Retina (tissue), 1 donor: ENCODE measurements around the gene KCNQ5.

ENCODE experiments used
- DNase-seq: peaks from one replicate; pipeline ENCODE4 v3.0.0-alpha.2; 2016

KCNQ5 gene

DNA sequence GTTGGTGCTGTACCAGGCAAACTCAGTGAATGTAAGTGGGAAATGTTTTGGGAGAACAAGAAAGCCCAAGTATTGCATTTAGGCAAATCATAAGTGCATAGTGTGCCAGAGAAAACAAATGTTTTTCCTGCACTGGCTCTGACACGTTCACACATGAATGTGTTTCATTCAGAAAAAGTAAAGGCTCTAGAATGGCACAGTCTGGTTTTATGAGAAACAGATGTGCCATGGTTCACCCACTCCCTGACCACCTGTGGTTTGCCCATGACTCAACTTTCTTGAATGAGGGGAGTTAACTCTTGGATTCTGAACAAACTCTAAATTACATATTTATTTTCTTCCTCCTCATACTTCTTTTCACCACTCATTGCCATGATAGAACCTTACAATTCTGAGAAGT lies 126.9 kb downstream of the KCNQ5 start:
- DNase-seq: no peak

DNA sequence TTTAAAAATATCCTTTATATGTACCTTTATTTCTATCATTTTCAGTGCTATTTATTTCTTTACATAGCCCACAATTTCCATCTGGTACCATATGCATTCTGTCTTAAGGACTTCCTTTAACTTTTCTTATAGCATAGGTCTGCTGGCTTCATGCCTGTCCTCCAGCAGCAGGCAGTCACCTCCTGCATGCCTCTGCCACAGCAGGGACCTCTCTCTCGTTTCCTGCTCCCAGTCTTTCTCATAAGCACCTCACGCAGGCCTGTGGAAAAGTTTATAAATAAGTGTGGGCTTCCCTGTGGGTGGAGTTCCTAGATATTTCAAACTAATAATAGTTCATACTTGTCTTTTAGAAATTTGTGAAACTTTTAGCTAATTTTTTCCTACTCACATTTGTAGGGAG lies 133.9 kb downstream of the KCNQ5 start:
- no peak for DNase-seq

DNA sequence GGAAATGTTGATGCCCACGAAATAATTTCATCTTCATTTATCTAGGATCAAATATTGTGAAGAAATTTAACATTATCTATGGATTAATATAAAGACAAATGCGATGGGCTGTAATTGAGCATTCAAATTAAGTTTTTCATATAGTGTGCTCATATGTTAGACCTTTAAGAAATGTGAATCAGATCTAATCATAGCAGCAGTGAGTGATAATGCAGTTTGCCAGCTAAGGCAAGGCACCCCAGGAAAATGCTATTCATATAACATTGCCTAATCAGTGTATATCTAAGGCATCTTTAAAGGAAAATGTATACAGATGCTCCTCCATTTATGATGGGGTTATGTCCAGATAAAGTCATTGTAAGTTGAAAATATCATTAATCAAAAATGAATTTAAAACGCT lies 135.2 kb downstream of the KCNQ5 start:
- no peak for DNase-seq

DNA sequence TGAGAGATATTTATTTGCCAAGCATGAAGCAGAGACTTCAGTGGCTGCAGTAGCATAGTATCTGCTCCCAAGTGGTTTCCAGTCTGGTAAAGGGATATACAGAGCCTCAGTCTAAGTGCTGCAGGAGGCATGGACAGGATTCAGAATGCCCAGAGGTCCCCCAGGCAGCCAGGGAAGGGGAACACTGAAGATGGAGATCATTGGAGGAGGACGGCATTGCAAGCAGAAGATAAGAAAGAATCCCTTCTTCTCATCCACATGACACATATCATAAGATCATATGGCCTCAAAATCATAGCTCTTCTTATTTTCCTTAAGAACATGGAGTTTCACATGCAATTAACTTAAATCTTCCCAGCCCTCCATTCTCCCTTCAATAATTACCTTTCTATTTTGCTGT lies 136.1 kb downstream of the KCNQ5 start:
- no peak for DNase-seq

DNA sequence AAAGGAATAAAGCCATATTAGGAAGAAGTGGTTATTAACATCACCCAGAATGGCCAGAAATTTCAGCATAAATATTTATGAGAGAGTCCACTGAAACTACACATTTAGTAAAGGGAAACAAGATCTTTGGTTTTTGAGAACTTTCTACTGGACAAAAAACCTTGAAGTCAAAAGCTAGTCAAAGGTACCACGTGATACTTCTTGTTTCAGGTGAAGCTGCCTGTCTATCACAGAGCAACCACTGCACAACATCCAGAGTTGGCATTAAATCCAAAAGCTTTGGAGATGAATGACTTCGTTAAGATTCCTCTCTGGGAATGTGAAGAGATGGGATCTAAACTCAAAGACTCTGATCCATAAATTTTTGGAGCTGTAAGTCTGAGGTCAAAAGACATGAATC lies 137.0 kb downstream of the KCNQ5 start:
- DNase-seq: no peak

DNA sequence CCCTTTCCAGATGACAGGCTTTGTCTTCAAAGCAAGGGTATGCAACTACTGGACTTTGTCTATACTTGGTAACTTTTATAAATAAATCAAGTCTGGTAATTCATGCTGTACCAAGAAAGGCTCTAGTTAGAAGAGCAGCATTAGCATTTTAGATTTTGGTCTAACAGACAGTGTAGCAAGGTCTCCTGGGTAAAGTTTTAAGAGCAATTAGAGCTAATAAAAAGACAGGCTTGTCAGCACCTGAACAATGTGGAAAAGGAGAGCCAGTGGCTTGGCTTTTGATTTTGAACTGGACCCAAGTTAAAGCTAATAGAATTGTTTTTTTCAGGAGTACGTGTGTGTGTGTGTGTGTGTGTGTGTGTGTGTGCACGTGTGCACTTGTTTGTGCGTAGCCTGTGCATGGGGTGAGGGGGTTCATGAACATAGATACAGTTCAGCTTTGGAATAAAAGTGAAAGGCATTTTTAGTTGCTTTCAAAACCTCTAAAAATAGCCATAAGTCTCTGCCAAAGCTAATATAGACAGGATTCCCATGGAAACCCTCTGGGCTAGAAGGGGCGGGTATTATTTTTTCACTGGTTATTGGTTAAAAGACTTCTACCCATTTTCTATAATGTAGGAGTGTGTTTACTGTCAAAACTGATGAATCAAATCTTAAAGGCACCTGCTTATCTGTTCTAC lies 138.4 kb downstream of the KCNQ5 start:
- DNase-seq: no peak

DNA sequence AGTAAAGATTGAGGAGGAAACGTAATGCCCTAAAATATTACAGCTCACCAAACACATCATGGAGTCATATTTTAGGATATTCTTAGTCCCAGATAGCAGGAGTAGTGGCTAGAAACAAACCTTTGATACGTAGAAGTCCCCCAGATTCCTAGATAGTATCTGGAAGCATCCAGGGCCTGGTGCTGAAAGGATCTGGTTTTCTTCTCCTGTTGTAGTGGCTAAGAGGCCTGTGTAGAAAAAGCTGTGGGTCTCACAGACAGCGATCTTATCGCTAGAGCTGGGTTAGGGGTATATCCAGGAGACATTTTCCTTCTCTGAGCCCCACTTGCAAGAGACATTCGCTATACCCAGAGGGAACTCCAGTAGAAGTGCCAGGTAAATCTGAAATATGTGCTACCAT lies 139.9 kb downstream of the KCNQ5 start:
- DNase-seq: no peak

DNA sequence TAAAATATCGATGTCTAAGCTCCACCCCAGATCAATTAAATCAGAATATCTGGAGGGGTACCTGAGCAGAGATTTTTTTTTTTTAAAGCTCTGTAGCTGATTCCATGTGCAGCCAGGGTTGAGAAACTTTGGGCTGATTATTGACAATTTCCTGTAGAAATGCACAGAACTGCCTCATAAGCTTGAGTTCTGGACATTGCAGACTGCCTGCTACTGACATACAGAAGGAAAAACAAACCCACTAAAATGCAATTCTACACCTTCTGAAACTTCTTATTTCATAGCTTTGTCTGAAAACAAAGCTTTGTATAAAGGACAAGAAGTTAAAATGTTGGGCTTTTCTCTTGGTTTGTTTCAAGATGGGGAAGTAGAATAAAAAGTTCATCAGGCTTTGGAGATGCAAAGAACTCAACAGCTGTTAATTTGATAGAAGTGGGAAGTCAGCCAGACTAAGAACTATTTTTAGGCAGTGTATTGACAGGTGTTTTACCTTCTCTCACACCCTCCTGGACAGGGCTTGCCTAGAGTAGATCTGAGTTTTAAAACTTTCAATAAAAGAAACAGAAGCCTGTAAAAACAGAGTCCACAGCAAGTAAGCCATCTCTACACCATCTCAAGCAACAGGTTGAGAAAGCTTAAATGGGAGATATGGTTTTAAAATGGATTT lies 147.7 kb downstream of the KCNQ5 start:
- DNase-seq: no peak

DNA sequence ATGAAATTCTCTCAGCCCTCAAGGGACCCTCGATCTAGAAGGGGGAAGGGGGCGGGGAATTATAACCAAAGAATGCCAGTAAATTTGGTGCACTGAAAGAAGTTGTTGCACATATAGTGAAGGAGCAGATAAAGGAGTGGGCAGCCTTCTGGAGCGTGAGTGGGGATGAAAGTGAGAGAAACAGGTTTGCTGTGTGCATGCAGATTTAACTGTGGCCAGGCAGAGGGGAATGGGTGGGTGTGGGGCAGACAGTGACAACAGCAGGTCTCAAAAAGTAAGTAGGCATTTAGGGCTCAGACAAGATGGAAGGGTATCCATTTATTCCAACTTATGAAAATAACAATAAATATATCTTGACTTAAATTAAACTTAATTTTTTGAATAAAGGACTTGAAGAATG lies 149.1 kb downstream of the KCNQ5 start:
- no peak for DNase-seq

DNA sequence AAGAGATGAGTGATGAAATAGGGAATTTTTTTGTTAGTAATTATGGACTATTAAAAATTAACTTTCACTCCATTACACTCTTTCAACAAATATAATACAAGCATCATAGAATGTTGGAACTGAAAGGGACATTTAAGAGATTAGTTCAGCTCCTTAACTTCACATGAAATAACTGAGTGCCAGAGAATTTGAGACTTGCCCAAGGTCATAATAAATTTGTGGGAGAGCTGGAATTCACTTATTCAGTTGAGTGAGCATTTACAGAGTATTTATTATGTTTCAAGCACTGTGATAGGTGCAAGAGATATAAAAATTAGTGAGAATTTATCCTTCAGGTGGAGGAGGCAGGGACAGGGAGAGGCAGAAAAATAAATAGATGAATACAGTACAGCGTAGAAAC lies 154.6 kb downstream of the KCNQ5 start:
- no peak for DNase-seq

DNA sequence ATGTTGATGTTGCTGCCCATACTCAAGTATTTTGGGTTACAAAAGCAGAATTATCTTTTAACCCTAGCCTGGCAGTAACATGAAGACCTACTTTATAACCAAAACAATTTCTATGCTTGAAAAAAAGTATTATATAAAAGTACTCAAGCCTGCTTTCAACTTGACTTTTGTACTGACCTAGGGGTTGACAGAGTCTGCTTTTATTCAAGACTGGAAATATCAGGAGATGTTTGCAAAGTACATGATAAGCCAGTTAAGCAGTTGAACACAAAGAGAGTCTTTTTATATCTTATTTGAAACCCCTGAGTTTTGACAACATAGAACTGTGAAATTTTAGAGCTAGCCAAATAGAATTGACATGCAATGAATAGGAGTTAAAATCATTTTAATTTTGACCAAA lies 159.8 kb downstream of the KCNQ5 start:
- DNase-seq: no peak

DNA sequence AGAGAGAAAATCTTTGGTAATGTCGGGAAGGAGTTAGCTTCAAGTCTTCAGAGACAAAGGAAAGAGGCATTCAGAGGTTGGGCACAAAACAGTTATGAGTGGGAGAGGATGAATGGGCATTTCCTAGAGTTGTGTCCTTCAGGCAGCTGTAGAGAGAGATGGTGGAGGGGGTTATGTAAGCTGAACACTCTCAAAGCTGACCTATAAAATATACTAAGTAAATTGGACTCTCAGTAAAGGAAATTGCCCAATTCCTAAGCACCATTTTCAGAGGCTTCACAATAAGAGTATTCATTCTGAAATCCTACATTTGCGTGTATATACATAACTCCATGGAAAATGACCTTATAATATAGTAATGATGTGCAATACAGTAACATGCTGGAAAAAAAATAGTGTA lies 161.2 kb downstream of the KCNQ5 start:
- DNase-seq: no peak

DNA sequence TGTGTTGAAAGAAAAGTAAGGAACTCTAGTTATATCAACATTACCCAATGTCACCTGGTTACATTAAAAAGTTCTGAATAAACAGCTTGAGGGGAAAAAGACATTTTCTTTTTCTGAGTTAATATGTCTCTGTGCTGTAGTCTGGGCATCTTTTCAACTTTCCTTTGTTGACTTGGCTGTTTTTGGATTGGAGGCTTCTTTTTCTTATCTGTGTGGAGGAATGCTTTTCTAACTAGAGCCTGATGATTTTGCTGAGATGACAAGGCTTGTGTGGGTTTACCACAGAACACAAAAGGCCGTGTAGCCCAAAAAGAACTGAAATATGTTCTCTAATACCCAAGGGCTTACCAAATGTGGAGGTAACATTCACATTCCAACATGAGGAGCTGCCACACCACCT lies 161.8 kb downstream of the KCNQ5 start:
- DNase-seq: no peak

DNA sequence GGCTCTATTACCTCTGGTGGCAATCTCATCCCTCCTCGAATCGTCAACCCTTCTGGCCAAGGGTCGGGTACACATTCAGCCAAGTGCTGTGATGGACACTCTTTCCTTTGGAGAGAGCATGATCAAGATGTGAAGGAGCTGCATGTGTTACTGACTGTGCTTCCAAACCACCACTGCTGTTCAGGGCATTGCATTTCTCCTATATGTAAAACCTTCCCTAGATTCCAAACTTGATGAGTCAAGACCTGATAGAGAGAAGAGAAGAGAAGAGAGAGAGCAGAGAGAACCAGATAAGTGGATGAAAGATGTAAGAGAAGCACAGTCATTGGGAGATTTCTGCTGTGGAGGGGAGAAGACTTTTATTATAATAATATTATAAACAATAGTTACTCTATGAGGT lies 162.2 kb downstream of the KCNQ5 start:
- DNase-seq: no peak

DNA sequence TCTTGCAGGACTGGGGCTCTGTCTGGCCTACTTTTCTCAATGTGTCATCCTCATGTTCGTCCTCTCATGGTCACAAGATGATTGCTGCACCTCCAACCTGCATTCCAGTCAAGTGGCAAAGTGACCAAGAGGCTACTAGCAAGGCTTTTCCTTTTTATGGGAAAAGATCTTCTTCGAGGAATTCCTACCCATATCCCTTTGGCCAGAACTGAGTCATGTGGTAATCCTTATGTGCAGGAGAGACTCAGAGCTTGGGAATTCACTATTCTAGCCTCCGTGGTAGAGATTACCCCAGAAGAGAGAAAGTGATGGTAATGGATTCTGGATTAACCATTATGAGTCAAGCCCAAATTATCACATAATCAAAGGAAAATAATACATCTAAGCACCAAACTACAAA lies 162.7 kb downstream of the KCNQ5 start:
- no peak for DNase-seq

DNA sequence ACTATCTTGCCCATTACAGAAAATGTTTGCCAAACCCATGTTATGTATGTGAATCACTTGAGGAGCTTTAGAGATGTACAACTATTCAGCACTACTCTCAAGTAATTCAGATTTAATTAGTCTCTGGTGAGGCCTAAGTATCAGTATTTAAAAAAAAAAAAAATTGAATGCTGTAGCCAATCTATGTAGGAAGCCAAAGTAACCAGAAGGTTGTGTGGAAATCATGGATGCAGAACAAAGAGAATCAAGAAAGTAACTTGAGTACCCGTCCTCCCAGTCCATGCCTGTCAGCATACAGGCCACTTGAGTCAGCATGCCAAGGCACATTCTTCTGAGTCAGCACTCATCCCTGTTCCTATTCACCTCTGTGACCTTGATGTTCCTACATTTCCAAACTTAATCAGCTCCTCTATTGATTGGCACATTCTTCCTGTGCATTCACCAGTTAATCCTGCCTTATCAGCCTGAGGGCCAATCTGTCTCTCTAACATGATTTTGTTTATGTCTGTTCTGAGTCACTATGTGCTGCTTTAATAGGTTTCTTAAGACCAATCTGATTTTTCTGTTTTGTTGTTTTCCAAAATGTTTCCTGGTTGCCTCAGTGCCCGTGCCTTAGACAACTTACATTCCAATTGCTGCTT lies 165.6 kb downstream of the KCNQ5 start:
- no peak for DNase-seq

DNA sequence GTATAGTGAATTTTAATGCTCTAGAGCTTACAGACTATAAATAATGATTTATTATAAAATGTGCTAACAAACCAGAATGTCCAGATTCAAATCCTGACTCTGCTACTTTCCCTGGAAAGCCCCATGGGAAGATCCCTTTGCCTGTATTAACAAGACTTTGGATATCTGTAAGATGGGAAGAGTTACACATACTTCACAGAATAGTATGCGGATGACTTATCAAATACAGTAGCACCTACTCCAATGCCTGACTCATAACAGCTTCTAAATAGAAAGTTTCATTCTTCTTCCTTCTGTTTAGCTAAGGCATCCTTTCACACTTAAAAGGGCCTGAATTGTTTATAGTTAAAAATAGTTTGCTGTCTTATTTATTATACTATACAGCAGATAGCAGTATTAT lies 166.3 kb downstream of the KCNQ5 start:
- no peak for DNase-seq

DNA sequence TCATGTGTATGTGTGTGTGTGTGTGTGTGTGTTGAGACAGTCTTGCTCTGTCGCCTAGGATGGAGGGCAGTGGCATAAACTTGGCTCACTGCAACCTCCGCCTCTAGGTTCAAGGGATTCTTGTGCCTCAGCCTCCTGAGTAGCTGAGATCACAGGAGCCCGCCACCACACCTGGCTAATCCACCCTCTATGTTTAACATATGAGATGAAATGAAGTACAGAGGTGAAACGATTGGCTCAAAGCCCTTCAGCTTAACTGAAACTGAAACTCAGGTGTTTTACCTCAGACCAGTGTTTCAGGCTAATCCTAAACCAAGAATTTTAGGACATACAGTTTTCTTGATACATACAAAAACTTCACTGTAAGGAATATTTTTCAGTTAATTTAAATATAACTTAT lies 167.3 kb downstream of the KCNQ5 start:
- DNase-seq: no peak

DNA sequence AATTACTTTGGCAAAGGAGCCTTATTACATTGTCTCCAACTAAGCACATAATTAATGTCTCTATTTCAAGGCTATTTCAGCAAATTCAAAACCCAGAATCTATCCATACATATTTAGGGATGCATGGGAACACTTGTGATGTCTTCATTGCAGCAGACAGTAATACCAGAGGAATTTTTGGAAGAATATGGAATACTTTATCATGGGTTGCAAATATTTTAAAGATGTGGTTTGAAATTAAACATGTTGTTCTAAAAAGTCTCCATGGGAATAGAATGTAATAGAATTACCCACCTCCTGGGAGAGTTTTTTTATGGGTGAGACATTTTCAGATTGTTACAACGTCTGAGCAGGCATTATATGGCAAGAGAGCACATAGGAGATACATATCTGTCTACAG lies 170.8 kb downstream of the KCNQ5 start:
- no peak for DNase-seq

DNA sequence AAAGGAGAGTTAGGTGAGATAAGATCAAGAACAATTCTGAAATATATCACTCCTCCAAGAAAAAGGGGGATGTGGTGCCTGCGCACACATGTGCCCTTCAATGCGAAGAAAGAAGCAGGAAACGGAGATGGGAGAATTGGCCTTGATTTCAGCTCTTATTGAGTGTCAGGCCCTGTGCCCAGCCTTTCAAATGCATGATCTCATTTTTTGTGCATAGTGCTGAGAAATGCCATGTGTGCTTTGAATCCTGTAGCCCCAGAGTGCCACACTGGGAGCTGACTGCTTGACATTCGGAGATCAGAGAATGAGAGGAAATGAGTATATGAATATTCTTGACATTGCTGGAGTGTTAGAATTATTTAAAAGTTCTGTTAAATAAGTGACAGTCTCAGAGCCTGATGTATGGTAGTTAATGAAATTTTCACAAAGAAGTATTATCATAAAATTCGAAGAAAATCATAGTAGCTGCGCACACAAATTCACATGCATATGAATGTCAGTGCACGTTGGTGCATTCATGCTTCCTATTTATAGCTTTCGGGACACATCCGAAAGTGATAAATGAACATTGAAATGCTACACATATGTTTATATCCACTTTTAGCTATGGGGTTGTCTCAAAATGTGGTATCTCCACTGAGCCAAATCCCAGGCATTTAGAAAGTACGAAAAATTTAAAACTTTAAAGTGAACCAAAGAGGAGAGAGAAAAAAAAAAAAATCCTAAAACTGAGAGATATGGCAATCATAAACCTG lies 172.0 kb downstream of the KCNQ5 start:
- DNase-seq: no peak

DNA sequence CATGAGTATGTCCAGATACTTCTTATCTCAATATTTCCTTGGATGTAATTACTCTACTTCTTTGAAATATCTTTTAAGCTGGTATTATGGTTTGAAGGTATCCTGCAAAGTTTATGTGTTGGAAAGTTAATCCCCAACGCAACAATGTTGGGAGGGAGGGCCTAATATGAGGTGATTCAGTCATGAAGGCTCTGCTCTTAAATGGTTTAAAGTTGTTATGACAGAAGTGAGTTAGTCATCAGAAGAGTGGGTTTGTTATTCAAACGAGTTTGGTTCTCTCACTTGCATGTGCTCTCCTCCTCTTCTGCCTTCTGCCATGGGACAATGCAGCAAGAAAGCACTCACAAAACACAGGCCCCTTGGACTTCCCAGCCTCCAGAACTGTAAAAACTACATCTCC lies 176.3 kb downstream of the KCNQ5 start:
- no peak for DNase-seq

DNA sequence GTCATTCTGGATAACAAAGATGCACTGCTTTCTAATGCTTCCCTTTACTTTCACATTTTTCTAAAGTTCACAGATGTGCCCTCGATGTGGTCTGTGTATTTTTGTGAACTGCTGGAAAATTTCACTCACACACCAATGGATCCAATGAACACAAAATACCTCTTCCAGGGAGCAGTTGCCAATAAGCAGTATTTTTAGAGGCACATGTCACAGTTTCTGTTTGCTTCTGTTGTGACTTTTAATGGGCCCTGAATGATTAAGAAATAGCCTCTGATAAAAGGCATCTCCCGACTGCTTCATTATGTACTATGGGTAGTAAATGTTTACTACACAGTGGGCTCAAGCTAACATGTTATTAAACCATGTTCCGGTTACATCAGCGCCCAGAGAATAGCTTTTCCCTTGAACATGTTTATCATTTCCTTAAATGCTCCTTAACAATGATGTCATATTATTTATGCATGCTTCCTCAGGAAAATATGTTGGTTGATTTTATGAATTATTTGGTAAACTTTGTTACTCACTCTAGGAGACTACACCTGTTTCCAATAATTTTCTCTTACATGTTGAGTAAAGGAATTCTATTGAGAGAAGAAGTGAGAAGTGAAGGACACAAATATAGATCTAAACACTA lies 188.0 kb downstream of the KCNQ5 start:
- DNase-seq: no peak

DNA sequence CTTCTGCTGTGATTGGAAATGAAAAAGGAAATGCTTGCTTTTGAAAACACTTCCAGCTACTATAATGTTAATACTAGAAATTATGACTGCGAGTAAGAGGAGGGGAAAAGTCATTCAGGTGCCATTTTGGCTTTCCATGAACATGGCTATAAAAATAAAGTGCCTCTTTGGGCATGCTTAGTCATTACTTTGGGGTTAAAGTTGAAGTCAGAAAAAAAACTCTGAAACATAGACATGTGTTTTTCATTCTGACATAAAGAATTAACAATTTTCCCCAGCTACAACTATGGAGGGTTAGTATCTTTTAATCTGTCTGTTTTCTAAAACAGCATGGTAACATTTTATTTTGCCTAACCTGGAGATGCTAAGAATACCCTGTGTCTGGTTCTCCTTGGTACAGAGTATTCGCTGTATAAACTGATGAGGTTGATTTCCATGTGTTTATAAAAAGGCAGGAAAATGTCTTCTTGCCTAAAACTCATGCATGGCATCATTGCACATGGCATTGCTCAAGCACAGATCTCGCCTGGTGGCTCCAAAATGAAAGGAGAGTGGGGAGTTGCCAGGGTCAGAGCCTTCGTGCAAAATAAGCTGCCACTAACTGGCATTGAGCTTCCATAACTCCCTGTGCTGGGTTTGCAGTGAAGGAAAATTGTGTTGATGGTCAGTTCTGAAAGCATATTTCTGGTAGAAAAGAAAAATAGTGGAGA lies 188.9 kb downstream of the KCNQ5 start:
- DNase-seq: no peak
